ENCODE results near the gene ATP11C. TPM values are rescaled to one million over a fixed set of nuclear protein-coding genes. Genes with fewer than 3 reads are reported as not detected.

The ATP11C gene
- total RNA-seq, 1 experiment from 2014 or later: 19.0 TPM

GRCh38 chrX:139802048-139802447 is 130.8 kb downstream of the ATP11C start:
- TF ChIP-seq CTCF (IDR thresholded peaks at IDR 0.05; ENCODE audit: unreplicated experiment): no peak
- BruUV-seq (replicated peaks): no TSS peak
- no peaks in the 10 kb centered on the region for H3K4me1 Mint-ChIP-seq (ENCODE audit: insufficient read depth, unreplicated experiment)
- ChIA-PET POLR2A (interaction anchor here (0.7 kb wide), 1 partner anchor 29 kb away, joined by 3 read pairs; no protein-coding TSS in a partner anchor), CTCF (no interaction called here)
- H3K36me3 Mint-ChIP-seq (ENCODE audit: insufficient read depth, unreplicated experiment): peaks cover 18% of the 10 kb centered on the region
- H3K9me3 Mint-ChIP-seq (ENCODE audit: unreplicated experiment): peaks cover 8% of the 10 kb centered on the region
- intact Hi-C loops (cut with micrococcal nuclease): no loop called here
- no peak for DNase-seq (ENCODE audit: unreplicated experiment)
- H3K27me3 Mint-ChIP-seq (ENCODE audit: insufficient read depth, unreplicated experiment): no peaks in the 10 kb centered on the region
- no peak overlapping the region for H3K27ac Mint-ChIP-seq (ENCODE audit: low read depth, unreplicated experiment)
- no peak overlapping the region for H3K4me3 Mint-ChIP-seq (ENCODE audit: unreplicated experiment)

DNA sequence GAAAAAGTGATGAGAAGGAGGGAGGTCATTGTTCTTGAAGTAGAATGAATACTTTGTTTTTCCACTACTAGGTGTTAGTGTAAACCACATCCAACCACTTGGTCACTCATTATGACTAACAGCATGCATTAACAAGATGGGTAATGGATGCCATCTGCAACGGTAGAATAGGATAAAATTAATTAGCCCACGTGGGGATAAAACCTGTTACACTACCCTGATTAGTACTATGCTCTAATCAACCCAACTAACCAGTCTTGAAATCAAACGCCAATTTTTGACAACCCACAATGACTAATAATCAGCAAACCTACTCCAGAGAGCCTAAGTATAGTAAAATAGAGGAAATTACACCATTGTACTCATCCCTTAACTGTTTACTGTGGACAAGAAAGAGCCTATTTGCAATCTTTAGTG is 131.4 kb downstream of the ATP11C start:
- BruUV-seq (replicated peaks): no TSS peak

DNA sequence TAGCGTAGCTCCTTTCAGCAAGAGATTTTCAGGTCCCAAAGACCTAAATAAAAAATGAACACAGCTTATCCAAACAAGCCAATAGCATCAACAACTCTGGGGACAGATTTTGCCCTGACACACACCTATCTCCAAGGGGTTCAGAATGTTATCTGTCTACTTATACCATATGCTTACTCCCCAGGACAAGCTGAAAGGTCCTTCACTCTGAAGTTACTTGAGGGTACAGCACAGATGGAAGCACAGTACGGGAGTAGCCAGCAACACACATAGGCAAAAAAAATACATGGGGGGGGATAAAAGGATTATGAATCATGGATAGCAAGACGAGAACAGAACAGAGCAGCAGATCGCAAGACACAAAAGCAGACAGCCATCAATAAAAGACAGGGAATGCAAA is 134.2 kb downstream of the ATP11C start:
- no peak for DNase-seq (ENCODE audit: unreplicated experiment)
- ChIA-PET POLR2A (interaction anchor here (0.6 kb wide), 1 partner anchor 1207 kb away, joined by 3 read pairs; no protein-coding TSS in a partner anchor), CTCF (no interaction called here)
- H3K9me3 Mint-ChIP-seq (ENCODE audit: unreplicated experiment): no peaks in the 10 kb centered on the region
- no peak overlapping the region for H3K4me3 Mint-ChIP-seq (ENCODE audit: unreplicated experiment)
- TF ChIP-seq CTCF (IDR thresholded peaks at IDR 0.05; ENCODE audit: unreplicated experiment): no peak
- peaks cover 18% of the 10 kb centered on the region for H3K36me3 Mint-ChIP-seq (ENCODE audit: insufficient read depth, unreplicated experiment)
- no peaks in the 10 kb centered on the region for H3K27me3 Mint-ChIP-seq (ENCODE audit: insufficient read depth, unreplicated experiment)
- H3K4me1 Mint-ChIP-seq (ENCODE audit: insufficient read depth, unreplicated experiment): no peaks in the 10 kb centered on the region
- intact Hi-C loops (cut with micrococcal nuclease): no loop called here
- no peak overlapping the region for H3K27ac Mint-ChIP-seq (ENCODE audit: low read depth, unreplicated experiment)
- BruUV-seq (replicated peaks): no TSS peak

More for the DNA sequence above, 131.4 kb downstream of the ATP11C start:
- POLR2A ChIA-PET: no interaction called here
- DNase-seq (ENCODE audit: unreplicated experiment): no peak
- Mint-ChIP-seq H3K4me3 (ENCODE audit: unreplicated experiment) (no peak overlapping the region), H3K27me3 (ENCODE audit: insufficient read depth, unreplicated experiment) (no peaks in the 10 kb centered on the region), H3K36me3 (ENCODE audit: insufficient read depth, unreplicated experiment) (peaks cover 18% of the 10 kb centered on the region), H3K4me1 (ENCODE audit: insufficient read depth, unreplicated experiment) (no peaks in the 10 kb centered on the region), H3K9me3 (ENCODE audit: unreplicated experiment) (peaks cover 5% of the 10 kb centered on the region), H3K27ac (ENCODE audit: low read depth, unreplicated experiment) (no peak overlapping the region)
- intact Hi-C loops (cut with micrococcal nuclease): no loop called here
- CTCF ChIA-PET: no interaction called here
- no peak for TF ChIP-seq CTCF (IDR thresholded peaks at IDR 0.05; ENCODE audit: unreplicated experiment)

- no peak for TF ChIP-seq CTCF (IDR thresholded peaks at IDR 0.05; ENCODE audit: unreplicated experiment)
- Mint-ChIP-seq H3K36me3 (ENCODE audit: insufficient read depth, unreplicated experiment) (peaks cover 9% of the 10 kb centered on the region), H3K27ac (ENCODE audit: low read depth, unreplicated experiment) (no peak overlapping the region), H3K4me3 (ENCODE audit: unreplicated experiment) (no peak overlapping the region), H3K27me3 (ENCODE audit: insufficient read depth, unreplicated experiment) (no peaks in the 10 kb centered on the region), H3K9me3 (ENCODE audit: unreplicated experiment) (no peaks in the 10 kb centered on the region), H3K4me1 (ENCODE audit: insufficient read depth, unreplicated experiment) (no peaks in the 10 kb centered on the region)
- no peak for DNase-seq (ENCODE audit: unreplicated experiment)
- BruUV-seq (replicated peaks): no TSS peak
- intact Hi-C loops (cut with micrococcal nuclease): no loop called here
- ChIA-PET CTCF (interaction anchor here (0.6 to 1.1 kb wide), 3 partner anchors 10 to 1017 kb away, joined by 3 to 4 read pairs (median 3); no protein-coding TSS in a partner anchor), POLR2A (no interaction called here)
Measured at GRCh38 chrX:139795196-139795595, 137.7 kb downstream of the ATP11C start.

All from MCF 10A (cell line).